ENCODE data around the gene SNHG17. TPM values are rescaled to one million over a fixed set of nuclear protein-coding genes. Genes with fewer than 3 reads are reported as not detected.
"Not testable (repeated sequence)": the region's sequence is repeated elsewhere in the genome, so short reads cannot be mapped to it uniquely, and the experiment has no call there.

The SNHG17 gene
- total RNA-seq, 1 donor: 6.9 TPM

GRCh38 chr20:38402089-38402488 is 33.0 kb downstream of the SNHG17 start:
- no peak overlapping the region for H3K4me3 ChIP-seq (ENCODE audit: insufficient read depth, low read length)
- no peak for DNase-seq (ENCODE audit: insufficient read length, low spot score, missing footprints)

GRCh38 chr20:38395751-38396395 is 39.3 kb downstream of the SNHG17 start:
- not testable (repeated sequence) for H3K36me3 ChIP-seq (ENCODE audit: insufficient read depth, low read length); H3K4me3 ChIP-seq (ENCODE audit: insufficient read depth, low read length); H3K4me1 ChIP-seq (ENCODE audit: insufficient read depth, low read length); H3K4me2 ChIP-seq (ENCODE audit: insufficient read depth, low read length); H3K79me2 ChIP-seq (ENCODE audit: insufficient read depth, low read length); DNase-seq (ENCODE audit: insufficient read length, low spot score, missing footprints); H3K27me3 ChIP-seq (ENCODE audit: insufficient read depth, low read length); H3K9me3 ChIP-seq (ENCODE audit: low read depth, low read length); H2AFZ ChIP-seq (ENCODE audit: low read length); H3K27ac ChIP-seq (ENCODE audit: low read depth, low read length); H4K20me1 ChIP-seq (ENCODE audit: insufficient read depth, low read length)

More at GRCh38 chr20:38402089-38402488, 33.0 kb downstream of the SNHG17 start:
- no peak overlapping the region for H3K4me2 ChIP-seq (ENCODE audit: insufficient read depth, low read length)
- H3K4me1 ChIP-seq (ENCODE audit: insufficient read depth, low read length): no peaks in the 10 kb centered on the region
- no peak overlapping the region for H3K27ac ChIP-seq (ENCODE audit: low read depth, low read length)
- TF ChIP-seq, protein P1, sequence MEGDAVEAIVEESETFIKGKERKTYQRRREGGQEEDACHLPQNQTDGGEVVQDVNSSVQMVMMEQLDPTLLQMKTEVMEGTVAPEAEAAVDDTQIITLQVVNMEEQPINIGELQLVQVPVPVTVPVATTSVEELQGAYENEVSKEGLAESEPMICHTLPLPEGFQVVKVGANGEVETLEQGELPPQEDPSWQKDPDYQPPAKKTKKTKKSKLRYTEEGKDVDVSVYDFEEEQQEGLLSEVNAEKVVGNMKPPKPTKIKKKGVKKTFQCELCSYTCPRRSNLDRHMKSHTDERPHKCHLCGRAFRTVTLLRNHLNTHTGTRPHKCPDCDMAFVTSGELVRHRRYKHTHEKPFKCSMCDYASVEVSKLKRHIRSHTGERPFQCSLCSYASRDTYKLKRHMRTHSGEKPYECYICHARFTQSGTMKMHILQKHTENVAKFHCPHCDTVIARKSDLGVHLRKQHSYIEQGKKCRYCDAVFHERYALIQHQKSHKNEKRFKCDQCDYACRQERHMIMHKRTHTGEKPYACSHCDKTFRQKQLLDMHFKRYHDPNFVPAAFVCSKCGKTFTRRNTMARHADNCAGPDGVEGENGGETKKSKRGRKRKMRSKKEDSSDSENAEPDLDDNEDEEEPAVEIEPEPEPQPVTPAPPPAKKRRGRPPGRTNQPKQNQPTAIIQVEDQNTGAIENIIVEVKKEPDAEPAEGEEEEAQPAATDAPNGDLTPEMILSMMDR (IDR thresholded peaks at IDR 0.05; ENCODE audit: extremely low read depth, low read depth, low read length): no peak
- H3K27me3 ChIP-seq (ENCODE audit: insufficient read depth, low read length): no peaks in the 10 kb centered on the region
- no peaks in the 10 kb centered on the region for H3K9me3 ChIP-seq (ENCODE audit: low read depth, low read length)
- no peak overlapping the region for H2AFZ ChIP-seq (ENCODE audit: low read length)
- H4K20me1 ChIP-seq (ENCODE audit: insufficient read depth, low read length): no peaks in the 10 kb centered on the region
- H3K36me3 ChIP-seq (ENCODE audit: insufficient read depth, low read length): no peaks in the 10 kb centered on the region
- no peaks in the 10 kb centered on the region for H3K79me2 ChIP-seq (ENCODE audit: insufficient read depth, low read length)

GRCh38 chr20:38395165-38395564 is 40.0 kb downstream of the SNHG17 start:
- no peaks in the 10 kb centered on the region for H4K20me1 ChIP-seq (ENCODE audit: insufficient read depth, low read length)
- H3K4me3 ChIP-seq (ENCODE audit: insufficient read depth, low read length): no peak overlapping the region
- H3K79me2 ChIP-seq (ENCODE audit: insufficient read depth, low read length): no peaks in the 10 kb centered on the region
- H3K27me3 ChIP-seq (ENCODE audit: insufficient read depth, low read length): peaks cover 3% of the 10 kb centered on the region
- H3K4me2 ChIP-seq (ENCODE audit: insufficient read depth, low read length): no peak overlapping the region
- DNase-seq (ENCODE audit: insufficient read length, low spot score, missing footprints): no peak
- H2AFZ ChIP-seq (ENCODE audit: low read length): no peak overlapping the region
- H3K27ac ChIP-seq (ENCODE audit: low read depth, low read length): no peak overlapping the region
- H3K9me3 ChIP-seq (ENCODE audit: low read depth, low read length): no peaks in the 10 kb centered on the region
- TF ChIP-seq, protein P1 (IDR thresholded peaks at IDR 0.05; ENCODE audit: extremely low read depth, low read depth, low read length): no peak
- H3K36me3 ChIP-seq (ENCODE audit: insufficient read depth, low read length): no peaks in the 10 kb centered on the region
- peaks cover 4% of the 10 kb centered on the region for H3K4me1 ChIP-seq (ENCODE audit: insufficient read depth, low read length)

GRCh38 chr20:38393259-38393658 is 41.9 kb downstream of the SNHG17 start:
- Histone ChIP-seq H3K9me3 (ENCODE audit: low read depth, low read length) (no peaks in the 10 kb centered on the region), H3K4me2 (ENCODE audit: insufficient read depth, low read length) (no peak overlapping the region), H3K4me1 (ENCODE audit: insufficient read depth, low read length) (peaks cover 4% of the 10 kb centered on the region), H3K4me3 (ENCODE audit: insufficient read depth, low read length) (no peak overlapping the region), H3K79me2 (ENCODE audit: insufficient read depth, low read length) (no peaks in the 10 kb centered on the region), H4K20me1 (ENCODE audit: insufficient read depth, low read length) (no peaks in the 10 kb centered on the region), H3K27me3 (ENCODE audit: insufficient read depth, low read length) (peaks cover 11% of the 10 kb centered on the region), H3K36me3 (ENCODE audit: insufficient read depth, low read length) (no peaks in the 10 kb centered on the region), H3K27ac (ENCODE audit: low read depth, low read length) (no peak overlapping the region), H2AFZ (ENCODE audit: low read length) (no peak overlapping the region)
- TF ChIP-seq, protein P1 (IDR thresholded peaks at IDR 0.05; ENCODE audit: extremely low read depth, low read depth, low read length): no peak
- no peak for DNase-seq (ENCODE audit: insufficient read length, low spot score, missing footprints)

Measured in osteoblast (primary cell).